LNCAP (cell line): Measurements from ENCODE around the gene FOXA1.

Experiments
- TF ChIP-seq, protein P1 (sequence below): fragments of 450-650 bp; IDR thresholded peaks from 2 replicates; pipeline ENCODE4 v1.5.1; 2017; ENCODE audit warnings: mild to moderate bottlenecking

Gene FOXA1

DNA sequence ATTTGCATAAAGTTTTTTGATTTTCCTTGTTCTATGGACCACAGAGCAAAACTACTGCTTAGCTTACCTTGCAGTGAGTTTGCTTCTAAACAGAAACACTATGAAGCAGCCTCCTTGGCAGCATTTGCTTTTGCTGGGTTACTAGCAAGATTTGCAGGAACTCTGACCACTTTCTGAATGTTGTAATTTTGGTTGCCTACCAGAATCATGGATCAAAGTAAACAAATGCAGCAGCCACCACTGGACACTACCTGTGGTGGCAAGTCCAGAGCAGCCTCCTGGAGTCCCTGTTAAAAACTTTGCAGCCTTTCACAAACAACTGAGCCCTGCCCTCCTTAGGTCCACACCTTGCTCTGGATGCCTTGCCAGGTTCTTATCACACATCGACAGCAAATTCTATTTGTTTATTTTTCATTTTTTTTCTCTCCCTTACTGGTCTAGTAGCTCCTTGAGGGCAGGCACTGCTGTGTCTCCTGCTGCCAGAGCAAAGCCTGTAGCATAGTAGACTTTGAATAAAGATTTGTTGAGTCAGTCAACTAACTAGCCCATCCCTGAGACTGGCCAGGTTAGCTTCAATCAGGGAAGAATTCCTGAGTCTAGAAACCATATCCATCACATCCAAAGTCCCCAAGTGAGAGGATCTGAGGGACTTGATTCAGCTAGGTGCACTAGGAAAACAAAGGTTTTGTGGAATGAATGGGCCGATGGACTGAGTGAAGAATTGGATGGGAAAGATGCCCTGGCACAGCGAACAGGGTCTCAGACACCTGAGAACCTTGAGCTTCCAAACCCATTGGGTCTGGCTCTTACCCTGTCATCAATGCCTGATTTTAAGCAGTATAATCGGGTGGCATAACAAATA lies 6.1 kb upstream of the FOXA1 start:
- TF ChIP-seq, protein P1, sequence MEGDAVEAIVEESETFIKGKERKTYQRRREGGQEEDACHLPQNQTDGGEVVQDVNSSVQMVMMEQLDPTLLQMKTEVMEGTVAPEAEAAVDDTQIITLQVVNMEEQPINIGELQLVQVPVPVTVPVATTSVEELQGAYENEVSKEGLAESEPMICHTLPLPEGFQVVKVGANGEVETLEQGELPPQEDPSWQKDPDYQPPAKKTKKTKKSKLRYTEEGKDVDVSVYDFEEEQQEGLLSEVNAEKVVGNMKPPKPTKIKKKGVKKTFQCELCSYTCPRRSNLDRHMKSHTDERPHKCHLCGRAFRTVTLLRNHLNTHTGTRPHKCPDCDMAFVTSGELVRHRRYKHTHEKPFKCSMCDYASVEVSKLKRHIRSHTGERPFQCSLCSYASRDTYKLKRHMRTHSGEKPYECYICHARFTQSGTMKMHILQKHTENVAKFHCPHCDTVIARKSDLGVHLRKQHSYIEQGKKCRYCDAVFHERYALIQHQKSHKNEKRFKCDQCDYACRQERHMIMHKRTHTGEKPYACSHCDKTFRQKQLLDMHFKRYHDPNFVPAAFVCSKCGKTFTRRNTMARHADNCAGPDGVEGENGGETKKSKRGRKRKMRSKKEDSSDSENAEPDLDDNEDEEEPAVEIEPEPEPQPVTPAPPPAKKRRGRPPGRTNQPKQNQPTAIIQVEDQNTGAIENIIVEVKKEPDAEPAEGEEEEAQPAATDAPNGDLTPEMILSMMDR = no peak

DNA sequence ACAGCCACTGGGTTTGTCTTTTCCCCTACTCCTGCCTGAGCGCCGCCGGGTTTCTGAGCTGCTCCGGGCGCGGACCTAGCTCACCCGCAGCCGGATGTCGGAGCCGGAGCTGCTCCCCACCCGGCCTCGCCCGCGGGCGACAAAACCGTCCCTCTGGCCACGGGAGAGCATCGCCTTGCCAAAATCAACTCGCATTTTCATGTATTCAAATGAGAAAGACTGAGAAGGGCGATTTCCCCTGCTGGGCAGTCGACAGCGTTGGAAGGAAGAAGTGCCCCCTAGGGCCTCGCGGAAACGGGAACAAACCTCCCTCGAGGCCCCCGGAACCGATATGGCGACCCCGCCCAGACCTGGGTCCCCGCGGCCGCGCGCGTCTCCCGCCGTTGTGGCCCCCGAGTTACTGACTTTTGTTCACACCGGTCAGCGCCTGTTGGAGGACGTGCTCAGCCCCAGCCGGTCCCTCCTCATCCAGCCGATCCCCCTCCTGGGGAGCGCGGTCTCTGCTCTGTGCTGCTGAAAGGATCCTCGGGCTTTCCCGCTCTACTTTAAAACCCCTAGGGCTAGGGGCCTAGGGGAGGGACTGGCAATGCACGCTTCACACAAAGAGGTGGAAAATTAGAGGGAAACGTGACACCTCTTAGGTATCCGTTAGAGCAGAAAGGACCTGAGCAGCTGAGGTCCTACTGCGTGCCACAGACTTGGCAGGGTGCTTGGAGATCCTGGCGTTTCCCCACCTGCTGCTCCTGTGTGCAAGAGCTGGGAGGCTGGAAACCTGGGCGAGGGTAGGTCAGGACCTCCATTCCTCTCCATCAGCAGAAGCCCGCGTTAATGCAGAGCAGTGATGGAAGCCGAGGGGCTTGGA lies 4.7 kb upstream of the FOXA1 start:
- TF ChIP-seq, protein P1 = no peak

DNA sequence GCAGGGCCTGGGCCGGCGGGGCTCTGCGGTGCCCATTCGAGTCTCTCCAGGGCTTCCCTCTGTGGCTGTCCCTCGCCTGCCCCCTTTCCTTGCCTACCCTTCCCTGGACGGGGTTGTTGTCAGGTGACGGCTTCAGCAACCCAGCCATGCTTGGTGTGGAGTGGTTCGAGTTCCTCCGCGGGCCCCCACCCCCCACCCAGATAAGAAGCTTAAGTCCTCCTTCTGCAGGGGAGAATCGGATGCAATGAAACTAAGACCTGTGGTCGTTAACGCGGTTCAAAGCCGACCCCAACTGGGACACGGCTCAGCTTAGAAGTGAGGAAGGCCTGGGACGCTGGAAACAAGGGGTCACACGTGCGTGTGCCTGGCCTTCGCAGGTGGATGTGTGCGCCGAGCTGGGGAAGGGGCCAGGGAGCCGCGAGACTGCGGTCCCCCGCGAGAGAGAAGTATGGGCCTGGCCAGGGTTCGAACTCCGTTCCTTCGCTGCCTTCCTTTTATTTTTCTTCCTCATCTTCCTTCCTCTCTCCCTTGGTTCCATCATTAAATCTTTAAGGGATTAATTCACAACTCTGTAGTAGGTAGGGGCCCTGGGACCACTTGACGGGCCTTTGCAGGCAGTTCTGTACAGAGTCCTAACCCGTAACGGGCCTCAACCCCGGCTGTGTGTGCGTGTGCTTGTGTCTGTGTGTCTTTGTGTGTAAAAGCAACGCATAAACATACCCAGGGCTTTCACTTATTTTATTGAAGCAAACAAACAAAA lies 3.9 kb upstream of the FOXA1 start:
- TF ChIP-seq, protein P1 = no peak

DNA sequence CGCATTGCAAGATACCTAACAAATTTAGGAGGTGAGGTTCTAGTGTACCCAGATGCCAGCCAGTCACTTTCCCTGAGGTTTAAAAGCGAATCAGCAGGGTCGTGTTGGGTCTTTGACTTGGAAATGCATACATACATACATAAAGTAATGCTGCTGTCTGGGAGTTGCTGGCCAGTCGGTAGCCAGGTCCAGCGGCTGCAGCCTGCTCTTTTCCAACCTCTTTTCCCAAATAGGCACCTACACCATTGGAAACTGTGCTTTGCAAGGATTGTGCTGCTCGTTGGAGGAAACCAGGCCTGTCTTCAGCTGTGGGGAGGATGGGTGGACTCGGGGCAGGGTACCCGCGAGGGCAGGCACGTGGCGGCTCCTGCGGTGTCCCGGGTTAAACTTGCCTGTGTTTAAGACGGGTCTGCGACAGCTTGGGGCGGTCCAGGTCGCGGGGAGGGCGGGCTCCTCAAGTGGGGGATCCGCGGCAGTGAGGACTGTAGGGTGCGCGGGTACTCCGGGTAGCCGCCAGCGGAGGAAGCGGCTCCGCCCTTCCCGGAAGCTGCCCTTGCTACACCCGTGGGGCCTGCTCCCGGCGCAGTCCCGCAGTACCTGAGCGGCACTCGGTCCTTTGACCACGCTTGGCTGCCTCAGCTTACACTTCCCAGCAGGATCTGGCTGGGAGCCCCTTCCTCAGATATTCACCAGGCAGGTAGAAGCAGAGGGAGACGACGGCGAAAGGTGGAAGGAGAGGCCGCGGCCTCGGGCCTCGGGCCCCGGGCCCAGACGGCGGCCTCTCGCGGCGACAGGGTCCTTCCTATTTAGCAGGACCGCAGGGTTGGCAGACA lies 3.1 kb upstream of the FOXA1 start:
- TF ChIP-seq, protein P1 = no peak

DNA sequence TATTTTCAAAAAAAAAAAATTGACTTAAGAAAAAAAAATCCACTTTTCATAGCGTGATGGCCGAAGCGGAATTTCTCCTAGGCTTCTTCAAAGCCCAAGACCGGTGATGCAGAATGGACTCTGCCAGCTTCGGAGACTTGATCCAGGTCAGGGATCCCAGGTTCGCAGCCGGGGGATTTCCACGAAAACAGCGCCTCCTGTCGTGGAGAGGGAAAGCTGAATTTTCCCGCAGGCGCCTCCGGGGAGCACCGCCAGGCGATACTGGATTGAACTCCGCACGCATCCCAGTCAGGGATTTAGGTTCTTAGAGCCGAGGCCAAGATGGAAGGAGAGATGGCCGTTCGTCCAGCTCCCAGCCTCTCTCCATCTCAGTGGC lies 2.5 kb upstream of the FOXA1 start:
- TF ChIP-seq, protein P1 = peak; percentile 55

DNA sequence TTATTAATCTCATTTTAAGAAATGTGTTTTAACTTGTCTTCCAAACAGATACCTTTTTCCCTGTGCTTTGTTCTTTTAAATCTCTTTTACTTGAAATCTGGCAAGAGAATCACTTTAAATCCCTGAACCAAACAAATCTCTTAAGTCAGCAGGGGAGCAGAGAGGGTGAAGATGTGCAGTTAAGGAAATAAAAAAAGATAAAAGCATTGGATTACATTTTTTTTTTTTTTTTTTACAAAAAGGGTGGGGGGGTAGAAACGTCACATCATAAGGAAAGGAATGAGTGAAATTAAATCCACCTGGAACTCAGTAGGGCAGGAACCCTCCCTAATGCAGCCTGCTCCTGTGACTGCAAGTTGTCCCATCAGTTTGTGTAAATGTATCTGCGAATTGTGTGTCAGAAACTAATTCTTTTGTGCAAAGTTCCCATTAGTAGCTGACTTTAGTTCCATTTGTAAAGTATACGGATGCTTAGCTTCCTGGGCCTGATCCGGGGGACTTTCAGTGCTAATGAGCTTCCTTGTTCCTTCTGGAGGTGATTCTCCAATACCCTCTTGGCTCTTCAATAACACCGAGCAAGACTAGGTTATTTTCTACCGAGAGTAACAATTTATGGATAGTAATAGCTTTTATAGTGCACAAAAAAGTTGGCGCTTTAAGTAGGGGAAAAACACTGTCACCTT lies 1.9 kb upstream of the FOXA1 start:
- TF ChIP-seq, protein P1 = no peak
